DMS153 (cell line): ENCODE data around the gene MIAT.

ENCODE experiments used
- DNase-seq: peaks from one replicate; lab custom pipeline; 2025; lab: John Stamatoyannopoulos, UW

The MIAT gene

DNA sequence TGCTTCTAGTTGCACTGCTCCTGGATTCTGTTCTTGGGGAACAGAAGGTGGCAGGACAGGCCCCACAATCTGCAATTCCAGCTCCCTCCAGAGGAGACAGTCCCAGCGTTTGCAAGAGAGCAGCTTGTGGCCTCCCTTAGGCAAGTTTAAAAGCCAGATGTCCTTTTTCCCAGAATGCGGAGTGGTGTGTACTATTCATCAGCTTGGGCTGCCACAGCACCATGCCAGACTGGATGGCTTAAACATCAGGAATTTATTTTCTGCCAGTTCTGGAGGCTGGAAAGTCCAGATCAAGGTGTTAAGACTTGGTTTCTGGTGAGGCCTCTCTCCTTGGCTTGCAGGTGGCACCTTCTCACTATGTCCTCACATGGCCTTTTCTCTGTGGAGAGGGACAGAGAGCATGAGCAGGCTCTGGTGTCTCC is 11.7 kb downstream of the MIAT start:
- DNase-seq: no peak

DNA sequence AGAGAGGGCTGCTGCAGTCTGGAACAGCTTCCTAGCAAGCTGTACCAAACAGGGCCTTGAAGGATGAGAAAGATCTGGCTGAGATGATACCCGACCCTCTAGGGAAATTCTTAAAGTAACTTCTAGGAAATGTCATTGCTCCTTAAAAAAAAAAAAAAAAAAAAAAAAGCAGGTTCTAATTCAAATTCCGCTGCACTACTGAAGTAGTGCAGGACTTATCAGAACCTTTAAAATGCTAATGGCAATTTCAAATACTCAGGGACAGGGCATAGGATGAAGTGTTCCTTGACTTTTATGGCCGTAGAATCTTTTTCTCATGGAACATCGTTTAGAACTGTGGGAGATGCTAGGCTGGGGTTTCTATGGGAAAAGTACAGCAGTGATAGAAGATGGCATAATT is 13.1 kb downstream of the MIAT start:
- DNase-seq: no peak

DNA sequence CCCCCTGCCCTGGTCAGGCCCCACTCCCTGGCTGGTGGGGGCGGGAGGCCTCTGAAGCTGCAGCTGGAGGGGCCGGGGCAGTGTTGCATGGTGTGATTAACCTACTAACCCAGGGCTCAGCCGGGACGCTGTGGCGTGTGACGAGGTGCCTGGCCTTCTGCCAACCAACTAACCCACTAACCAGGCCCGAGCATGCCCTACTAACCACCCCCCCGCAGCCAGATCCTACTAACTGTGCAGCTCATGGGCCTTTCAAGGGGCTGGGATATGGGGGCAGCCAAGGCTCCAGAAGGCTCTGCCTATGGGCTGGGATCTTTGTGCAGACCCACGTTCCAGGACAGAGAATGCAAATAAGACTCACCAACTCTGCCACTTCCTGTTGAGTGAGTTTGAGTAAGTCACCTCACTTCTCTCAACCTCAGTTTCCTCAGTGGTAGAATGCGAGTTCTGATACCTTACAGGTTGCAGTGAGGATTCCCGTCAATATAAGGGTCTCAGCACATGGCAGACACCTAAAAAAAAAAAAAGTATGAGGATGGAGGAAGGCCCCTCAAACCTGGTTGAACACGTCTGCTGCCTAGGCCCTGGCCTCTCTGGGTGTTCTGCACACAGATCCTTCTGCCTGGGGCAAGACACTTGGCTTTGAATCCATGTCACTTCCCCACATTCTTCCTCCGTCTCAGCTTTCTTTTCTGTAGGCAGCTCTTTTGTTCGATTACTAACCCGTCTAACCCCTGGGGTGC is 14.1 kb downstream of the MIAT start:
- DNase-seq: peak; percentile 38

DNA sequence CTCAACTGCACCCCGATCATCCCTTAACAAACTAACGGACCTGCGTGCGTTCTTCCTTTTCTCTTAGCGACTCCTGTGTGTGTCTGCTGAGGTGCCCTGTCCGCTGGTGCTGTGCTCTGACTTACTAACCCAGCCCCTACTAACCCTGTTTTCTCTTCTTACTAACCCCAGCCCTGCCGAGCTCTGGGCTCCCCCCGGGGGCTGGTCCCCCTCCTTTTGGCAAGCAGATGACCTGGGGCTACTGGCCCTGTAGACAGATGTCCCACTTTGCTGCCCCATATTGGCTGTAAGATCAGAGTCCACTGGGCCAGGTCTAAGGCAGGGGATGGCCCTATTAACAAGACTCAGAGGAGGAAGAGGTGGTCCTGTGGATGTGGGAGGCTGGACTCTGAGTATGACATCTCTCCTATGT is 14.7 kb downstream of the MIAT start:
- DNase-seq: no peak

DNA sequence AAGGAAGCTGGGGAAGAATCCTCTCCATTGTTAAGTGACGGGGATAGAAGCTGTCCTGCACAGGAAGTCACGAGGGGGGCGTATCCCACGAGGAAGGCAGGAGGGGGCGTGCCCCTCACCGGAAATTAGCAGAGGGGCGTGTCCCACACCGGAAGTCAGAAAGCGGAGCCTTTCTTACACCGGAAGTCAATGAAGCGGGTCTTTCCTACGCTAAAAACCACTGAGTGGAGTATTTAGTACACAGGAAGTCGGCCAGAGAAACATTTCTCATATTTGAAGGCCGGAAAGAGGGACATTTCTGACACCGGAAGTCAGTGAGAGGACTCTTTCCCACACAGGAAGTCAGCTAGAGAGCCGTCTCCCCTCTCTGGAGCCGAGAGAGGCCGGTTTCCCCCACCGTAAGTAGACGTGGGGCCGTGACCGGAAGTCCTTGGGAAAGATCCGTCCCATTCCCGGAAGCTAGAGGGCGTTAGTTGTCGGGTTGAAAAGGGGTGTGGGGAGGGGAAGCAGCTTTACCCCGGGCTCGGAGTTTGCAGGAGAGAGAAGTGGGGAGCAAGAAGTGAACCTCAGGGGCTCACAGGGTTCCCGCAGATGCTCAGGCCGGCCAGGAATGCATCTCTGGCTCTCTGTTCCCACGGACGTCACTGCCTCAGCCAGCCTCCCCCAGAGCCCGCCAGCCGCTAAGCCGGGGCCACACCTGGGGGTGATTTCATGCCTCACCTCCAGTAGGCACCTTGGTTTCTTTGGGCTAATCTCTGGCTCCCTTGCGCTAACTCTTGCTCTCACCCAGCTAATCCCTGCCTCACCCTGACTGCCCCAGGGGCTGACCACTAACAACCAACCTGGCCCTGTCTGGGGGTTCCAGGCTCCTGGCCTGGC is 15.4 kb downstream of the MIAT start:
- DNase-seq: peak; percentile 97

DNA sequence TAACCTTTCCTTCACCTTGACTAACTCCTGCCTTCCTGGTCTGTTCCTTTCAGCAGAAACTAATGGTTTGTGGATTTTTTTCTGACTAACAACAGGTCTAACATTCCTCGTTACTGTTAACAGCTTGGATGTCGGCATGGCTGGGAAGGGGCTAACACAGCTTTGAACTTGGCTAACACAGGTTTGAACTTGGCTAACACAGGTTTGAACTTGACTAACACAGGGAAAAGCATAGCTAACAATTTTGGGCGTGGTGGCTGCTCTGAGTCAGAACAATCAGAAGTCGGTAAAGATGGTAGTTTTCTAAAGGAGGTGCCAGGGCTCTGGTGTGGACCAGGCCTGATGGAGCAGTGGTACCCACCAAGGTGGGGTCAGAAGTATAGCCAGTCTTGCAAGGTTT is 16.1 kb downstream of the MIAT start:
- no peak for DNase-seq

DNA sequence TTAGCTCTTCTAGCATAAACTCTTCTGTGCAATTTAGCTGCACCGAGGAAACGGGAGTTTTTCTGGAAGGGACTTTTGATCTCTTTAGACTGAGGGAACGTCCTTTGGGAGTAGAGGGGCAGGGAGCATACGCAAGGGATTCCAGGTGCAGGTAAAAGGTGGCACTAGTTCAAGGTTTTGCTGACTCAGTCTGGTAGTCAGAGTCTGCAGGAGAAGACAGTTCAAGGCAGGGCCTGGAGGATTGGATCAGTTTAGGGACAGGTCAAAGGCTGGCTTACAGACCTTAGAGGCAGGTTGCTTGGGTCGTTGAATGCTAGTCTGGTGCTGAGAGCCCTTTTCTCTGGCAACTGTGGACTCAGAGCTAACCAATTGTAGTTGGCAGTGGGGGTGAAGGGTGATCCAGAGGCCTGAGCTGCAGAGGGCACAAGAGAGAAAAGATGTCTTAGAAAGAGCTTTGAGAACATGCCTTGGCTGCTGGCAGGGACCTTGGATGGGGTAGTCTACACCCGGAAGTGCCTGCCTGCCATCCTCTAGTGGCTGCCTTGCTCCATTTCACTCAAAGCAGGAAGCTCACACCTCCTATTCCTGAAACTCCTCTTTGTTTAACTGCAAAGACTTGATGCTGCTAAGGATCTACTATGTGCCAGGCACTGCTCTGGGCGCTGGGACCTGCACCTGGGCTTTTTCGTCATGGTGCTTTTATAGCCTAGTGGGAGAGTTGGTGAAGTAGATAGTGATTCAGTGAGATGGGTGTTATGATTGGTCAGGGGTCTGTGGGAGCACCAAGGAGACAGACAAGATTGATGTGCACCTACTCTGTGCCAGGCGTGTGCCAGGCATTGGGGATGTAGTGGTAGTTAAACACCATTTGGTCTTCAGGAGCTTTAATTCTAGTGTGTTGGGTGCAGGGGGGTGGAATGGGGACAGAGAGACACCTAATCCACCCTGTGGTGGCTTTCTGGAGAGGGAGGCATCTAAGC is 17.1 kb downstream of the MIAT start:
- peak; percentile 27 for DNase-seq

DNA sequence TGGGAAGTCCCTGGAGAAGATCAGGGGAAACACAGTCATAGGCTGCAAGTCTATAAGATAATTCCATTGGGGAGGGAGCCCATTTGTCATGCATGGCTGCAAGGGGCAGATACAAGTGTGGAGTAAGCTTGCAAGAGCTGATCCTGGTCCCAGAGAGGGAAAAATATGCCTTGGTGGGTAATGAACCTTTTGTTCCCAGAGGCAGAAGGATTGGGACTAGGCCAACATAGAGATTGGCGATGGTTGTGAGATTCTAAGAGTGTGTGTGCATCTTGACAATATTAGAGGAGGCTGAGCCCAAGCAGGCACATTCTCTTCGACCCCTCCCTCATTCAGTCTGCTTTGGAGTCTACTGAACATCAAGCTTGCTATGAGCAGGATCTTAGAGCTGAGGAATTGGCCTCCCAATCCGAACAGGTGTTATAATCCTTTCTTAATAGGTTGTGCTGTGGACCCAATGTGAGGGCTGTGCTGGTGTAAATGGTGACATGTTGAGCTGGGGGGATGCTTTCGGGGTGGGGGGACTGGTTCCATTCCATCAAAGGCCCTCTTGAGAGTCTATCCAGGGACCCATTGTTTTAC is 18.4 kb downstream of the MIAT start:
- DNase-seq: no peak

DNA sequence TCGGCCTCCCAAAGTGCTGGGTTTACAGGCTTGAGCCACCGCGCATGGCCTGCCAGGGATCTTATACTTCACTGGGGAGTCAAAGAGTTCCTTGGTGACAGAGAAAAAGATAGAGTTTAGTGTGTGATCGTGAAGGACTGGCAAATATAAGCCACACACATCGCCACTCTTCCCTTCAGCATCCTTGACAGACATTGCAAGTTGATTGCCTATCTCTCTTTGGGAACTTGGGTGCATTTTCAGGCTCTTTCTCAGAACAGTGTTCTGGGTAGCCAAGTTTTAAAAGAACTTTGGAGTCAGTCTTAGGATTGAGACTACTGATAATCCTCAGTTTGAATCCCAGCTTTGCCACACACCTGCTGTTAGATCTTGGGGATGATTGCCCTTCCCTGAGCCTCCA is 19.8 kb downstream of the MIAT start:
- no peak for DNase-seq

DNA sequence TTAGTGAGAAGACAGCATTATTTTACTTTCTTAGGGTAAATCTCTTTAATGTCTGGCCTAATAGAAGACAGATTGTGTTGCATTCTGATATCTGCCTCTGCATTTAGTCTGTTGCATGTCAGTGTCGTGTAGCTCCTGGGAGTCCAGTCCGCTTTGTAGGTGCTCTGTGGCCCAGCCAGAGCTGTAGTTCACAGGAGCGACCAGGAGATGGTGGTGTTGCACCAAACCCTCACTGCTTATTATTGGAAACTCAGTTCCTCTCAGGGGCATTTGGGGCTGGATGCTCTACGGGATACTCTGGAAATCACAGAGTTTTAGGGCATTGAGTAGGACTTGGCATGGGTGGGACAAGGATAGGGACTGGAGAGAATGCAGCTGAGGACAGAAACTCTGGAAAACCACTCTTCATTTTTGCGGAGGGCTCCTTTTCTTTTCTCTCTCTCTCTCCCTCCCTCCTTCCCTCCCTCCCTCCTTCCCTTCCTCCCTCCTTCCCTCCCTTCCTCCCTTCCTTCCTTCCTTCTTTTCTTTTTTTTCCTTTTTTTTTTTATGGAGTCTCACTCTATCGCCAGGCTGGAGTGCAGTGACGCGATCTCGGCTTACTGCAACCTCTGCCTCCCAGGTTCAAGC is 21.7 kb downstream of the MIAT start:
- DNase-seq: peak; percentile 36

DNA sequence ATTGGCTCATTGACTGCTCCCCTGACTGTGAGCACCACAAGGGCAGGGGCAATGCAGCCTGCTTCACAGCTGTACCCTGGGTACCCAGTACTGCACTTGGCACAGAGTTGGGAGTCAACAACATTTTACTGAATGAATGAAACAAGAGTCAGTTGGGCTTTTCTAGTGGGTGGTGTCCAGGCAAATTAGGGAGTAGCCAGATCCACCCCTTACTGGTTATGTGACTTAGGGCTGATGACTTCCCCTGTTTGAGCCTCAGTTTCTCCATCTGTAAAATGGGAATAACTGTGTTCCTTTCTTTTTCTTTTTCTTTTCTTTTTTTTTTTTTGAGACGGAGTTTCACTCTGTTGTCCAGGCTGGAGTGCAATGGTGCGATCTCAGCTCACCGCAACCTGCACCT is 23.1 kb downstream of the MIAT start:
- DNase-seq: no peak

DNA sequence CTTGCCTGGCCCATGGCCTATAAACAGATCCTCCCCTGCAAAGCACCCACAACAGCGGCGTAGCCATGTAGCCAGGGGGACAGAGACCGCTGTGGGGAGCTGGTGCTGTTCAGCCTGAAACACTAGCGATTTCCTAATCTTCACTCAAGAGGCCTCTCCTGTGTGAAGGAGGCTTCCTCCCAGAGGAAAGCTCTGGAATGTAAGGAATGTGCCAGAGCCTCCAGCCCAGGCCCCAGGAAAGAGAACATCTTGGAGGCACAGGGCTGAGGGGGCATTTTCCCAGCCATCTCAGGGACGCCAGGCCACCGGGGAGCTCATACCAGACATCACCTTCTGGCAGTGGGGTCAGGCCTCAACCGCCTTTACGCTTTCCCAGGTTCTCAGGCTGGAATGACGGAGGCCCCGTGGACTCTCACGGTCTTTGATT is 24.0 kb downstream of the MIAT start:
- DNase-seq: no peak

DNA sequence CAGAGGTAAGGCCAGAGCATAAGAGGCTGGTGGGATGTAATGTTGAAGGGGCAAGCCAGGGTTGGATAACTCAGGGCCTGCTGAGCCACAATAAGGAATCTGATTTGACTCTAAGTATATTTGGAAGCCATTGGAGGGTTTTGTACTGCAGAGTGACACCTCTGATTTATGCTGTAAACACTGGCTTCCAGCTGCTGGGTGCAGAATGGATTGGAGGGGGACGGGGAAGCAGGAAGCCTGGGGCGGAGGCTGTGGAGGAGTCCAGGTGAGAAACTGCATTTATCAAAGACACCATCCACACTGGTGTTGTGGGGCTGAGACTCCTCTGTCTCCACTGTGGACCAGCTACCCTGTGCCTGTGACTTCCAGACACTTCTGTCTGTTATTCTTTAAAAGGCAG is 26.8 kb downstream of the MIAT start:
- no peak for DNase-seq

DNA sequence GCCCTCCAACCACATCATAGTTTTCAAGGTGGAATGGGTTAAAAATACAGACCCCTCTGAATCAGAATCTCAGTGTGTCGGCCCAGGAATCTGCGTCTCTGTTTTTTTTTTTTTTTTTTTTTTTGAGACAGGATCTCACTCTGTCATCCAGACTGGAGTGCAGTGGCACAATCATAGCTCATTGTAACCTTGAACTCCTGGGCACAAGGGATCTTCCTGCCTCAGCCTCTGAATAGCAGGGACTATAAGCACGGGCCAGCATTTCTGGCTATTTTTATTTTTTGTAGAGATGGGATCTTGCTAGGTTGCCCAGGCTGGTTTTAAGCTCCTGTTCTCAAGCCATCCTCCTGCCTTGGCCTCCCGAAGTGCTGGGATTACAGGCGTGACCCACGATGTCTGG is 28.2 kb downstream of the MIAT start:
- DNase-seq: no peak

DNA sequence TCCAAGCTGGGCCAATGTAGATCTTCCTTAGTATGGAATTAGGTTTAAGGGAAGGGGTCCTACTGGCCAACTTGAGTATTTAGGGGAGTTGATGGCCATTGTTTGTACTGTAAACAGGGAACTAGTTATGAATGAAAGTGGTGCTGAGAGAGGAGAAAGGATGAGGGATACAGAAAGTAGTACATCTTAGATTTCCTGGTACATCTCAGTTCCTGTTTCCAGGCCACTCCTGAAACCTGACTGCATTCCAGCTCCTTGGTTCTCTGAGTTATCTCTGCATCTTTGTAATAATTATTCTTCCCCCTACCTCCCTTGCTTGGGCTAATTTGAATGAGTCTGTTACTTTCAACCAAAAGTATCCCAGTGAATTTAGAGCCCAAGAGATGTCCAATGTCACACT is 30.1 kb downstream of the MIAT start:
- DNase-seq: no peak

DNA sequence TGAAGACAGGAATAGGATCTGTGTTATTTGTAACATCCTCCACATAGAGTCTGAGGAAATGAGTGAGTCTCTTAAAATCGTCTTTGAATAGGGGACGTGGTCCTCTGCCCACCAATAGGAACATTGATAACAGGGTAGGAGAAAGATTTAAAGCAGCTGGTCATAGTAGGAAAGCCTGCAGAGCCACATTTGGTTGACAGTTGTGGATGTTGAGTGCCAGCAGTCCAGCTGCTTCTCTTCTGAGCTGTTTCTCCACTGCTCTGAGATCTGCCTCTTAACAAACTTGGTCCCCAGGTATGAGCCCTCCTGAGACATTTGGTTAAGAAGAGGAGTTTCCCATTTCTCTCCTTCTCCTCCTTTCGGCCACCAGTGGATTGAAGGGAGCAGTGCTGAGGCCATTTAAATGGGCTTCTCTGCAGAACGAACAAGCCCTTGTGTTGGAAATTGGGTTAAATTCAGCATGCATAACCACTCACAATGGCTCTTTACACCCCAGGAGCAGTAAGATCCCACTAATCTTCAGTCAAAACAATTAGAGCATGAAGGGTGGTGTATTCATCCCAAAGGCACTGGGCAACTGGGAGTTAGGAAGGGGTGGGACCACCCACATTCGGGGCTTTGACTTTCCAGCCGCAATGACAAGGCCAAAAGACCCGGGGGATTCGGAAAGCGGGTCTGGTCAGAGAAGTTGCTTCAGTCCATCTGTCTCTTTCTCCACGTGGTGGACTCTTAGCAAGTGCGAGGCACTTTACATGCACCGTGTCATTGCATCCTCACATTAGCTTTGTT is 32.3 kb downstream of the MIAT start:
- DNase-seq: no peak

DNA sequence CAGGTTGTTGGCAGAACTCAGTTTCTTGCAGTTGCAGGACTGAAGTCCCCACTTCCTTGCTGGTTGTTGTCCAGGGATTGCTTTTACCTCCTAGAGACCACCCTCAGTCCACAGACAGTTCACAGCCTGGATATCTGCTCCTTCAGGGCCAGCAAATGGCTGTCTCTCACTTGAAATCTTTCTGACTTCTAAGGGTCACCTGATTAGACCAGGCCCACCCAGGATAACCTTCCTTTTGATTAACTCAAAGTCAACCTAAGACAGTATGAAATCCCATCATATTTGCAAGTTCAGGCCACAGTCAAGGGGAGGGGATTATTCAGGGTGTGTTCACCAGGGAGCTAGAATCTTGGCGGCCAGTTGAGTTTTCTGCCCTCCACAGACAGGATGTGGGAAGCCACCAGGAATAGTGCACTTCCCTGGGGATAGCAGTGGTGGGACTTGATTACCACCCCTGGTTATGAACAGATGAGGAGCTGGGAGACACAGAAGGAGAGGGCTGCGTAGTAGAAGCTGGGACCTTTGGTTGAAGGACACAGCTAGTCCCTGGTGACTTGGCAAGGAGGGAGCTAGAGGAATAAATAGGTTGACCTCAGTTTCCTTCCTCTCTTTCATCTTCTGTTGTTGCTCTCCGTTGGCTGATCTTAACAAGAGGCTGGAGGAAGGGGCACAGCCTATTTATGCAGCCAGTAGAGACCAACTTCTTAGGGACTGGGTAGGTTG is 33.4 kb downstream of the MIAT start:
- DNase-seq: no peak

DNA sequence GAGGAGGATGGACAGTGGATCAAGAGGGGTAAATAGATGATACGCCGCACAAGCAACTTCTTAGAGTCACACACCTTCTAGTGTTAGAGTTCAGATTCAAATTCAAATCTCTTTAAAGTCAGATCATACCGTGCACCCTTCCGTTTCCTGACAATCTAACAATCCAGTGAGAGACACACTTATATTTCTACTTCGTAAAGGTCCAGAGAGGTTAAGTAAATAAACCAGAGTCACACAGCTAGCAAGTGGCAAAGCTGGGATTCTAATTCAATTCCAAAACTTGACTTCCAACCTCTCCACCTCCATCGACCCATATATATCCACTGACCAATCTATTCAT is 34.0 kb downstream of the MIAT start:
- no peak for DNase-seq

DNA sequence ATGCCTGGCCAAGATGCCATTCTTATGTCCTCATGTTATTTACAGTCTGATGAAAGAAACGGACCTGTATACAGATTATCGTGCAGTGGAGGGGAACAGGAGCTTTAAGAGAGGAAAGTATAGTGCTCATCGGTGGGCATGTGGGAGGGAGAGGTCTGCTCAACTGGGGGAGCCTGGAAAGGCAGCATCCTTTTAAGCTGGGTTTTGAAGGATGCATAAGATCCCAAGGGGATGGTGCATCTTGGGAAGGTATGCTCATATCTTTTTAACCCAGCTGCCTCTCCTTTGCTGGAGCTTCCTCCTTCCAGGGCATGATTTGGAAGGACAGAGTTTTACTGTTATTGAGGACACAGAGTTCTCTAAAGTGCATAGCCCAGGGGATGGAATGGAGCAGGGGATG is 34.8 kb downstream of the MIAT start:
- DNase-seq: no peak

DNA sequence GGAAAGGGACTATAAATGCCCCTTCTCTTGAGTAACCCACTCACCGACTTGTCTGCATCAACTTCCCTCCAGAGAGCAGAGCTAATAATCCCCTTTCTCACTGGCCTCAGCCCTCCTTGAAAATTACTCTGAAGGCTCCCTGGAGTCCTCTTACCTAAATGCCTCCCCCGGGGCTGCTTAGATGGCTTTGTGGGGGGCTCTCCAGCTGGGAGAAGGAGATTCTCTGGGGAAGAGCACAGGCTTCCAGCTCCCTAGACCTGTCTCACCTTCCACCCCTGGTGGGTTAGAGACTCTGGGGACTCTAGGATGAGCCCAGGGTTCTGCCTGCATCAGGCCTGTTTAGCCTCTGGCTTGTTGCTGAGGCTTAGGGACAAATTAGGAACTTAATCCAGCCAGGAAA is 39.8 kb downstream of the MIAT start:
- no peak for DNase-seq
